Left hindlimb (tissue), 1 donor: ENCODE results near the gene WNT4.
"Not testable (repeated sequence)": the region's sequence is repeated elsewhere in the genome, so short reads cannot be mapped to it uniquely, and the experiment has no call there.

Source experiments
- DNase-seq: peaks from one replicate; pipeline ENCODE4 v3.0.0-alpha.2; 2018

Gene WNT4

GRCh38 chr1:22107126-22107525 lies 35.8 kb downstream of the WNT4 start:
- no peak for DNase-seq

GRCh38 chr1:22105611-22106207 lies 37.2 kb downstream of the WNT4 start:
- no peak for DNase-seq

DNA sequence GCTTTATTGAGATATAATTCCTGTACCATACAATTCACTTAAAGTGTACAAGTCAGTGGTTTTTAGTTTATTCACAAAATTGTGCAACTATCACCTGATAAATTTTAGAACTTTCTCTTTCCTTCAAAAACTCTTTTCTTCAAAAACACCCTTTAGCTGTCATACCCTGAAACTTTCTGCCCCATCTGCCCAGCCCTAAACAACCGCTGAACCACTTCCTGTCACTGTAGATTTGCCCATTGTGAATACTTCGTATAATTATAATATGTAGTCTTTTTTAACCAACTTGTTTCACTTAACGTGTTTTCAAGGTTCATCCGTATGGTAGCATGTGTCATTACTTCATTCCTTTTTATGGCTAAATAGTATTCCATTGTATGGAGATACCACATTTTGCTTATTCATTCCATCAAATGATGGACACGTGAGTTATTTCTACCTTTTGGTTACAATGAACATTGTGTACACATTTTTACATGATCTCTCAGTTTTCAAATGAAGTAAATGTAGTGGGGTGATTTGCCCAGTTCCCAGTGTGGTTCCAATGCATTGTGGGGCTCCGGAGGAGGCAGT lies 37.9 kb downstream of the WNT4 start:
- DNase-seq: no peak

- no peak for DNase-seq
These were observed 38.8 kb downstream of the WNT4 start for GRCh38 chr1:22104094-22104493.

- DNase-seq: no peak
These were observed 40.2 kb downstream of the WNT4 start for GRCh38 chr1:22102746-22103145.

DNA sequence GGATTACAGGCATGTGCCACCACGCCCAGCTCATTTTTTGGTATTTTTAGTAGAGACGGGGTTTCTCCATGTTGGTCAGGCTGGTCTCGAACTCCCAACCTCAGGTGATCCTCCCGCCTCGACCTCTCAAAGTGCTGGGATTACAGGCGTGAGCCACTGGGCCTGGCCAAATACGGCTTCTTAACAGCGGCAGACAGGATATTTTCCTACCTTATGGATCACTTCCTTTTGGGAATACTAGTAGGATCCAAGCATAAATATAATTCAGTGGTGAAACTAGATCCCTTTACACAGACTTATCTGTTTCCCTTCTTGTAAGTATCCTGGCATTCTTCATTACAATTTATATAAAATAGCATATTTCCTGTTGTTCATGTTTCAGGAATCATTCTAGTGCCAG lies 40.9 kb downstream of the WNT4 start:
- DNase-seq: no peak

GRCh38 chr1:22101199-22101598 lies 41.7 kb downstream of the WNT4 start:
- DNase-seq: no peak

DNA sequence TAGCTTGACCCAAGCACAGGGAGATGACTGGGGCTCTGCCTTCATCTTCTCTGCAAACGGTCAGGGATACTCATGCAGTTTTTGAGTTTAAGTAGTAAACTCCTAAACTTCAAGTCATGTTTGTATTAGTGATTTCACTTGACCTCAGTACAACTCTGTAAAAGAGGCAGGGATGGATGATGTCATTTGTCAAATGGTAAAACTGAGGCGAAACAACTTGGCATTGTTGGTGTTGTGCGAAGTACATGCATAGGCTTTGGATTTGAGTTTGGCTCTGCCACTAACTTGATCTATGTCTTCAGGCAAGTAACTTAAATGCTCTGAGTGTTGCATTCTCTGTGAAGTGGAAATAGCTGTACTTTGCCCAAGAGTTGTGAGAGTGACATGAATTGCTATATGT lies 42.7 kb downstream of the WNT4 start:
- DNase-seq: no peak

DNA sequence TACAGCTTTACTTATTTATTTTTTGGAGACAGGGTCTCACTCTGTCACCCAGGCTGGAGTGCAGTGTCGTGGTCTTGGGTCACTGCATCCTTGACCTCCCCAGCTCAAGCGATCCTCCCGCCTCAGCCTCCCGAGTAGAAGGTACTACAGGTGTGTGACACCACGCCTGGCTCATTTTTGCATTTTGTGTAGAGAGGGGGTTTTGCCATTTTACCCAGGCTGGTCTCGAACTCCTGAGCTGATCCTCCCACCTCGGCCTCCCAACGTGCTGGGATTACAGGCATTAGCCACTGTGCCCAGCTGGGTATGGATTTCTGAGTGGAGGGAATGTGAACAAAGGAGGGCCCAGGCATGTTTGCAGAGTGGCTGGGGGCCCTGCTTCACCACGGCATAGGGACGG lies 44.1 kb downstream of the WNT4 start:
- DNase-seq: no peak

DNA sequence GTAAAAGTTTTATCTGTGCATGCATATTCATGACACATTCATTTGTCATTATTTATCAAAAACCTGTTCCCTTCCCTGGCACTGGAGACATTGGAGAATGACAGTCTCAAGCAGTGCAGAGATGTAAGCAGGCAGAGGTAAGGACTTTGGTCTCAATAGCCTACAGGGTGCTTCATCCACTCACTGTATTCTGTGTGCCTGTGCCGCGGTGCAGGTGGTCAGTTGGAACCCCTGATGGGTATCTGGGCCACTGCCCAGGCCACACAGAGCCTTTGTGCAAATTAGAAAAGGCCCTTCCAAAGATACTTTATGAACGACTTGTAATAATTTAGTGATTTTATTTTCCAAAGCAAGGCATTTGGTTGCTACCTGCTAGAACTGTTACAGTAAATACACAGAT lies 46.4 kb downstream of the WNT4 start:
- DNase-seq: no peak

DNA sequence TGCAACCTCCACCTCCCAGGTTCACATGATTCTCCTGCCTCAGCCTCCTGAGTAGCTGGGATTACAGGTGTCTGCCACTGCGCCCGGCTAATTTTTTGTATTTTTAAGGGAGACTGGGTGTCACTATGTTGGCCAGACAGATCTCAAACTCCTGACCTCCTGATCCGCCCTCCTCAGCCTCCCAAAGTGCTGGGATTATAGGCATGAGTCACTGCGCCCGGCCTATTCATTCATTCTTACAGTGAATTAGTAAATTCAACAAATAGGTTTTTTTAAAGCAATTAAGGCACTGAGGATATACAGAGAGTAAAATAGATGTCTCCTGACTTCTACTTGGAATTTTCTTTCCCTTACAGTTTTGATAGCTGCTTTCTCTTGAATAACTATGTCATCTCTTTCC lies 46.9 kb downstream of the WNT4 start:
- no peak for DNase-seq

- DNase-seq: no peak
These were observed 49.4 kb downstream of the WNT4 start for GRCh38 chr1:22093513-22093912.

GRCh38 chr1:22092026-22092768 lies 50.7 kb downstream of the WNT4 start:
- DNase-seq: not testable (repeated sequence)

- no peak for DNase-seq
These were observed 52.0 kb downstream of the WNT4 start for GRCh38 chr1:22090867-22091266.

GRCh38 chr1:22089787-22090186 lies 53.1 kb downstream of the WNT4 start:
- no peak for DNase-seq

DNA sequence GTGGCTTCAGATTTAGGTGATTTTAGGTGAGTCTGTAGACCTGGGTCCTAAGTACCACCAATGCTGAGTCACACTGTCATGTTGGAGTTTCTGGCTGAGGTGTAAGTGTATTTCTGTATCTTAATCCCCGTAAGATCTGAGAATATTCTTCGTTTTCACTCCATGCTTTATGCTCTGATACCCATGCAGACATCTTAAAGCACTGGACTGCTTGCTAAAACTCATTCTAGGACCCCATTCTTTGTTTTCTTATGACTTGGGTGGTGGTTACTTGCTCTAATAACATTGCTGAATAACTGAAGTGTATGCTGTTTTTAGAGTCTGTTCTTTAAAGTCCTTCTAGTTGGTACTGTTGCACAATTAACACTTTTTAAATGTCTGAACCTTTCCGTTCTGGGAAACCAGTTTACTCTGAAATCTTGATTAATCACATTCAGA lies 53.7 kb downstream of the WNT4 start:
- no peak for DNase-seq

DNA sequence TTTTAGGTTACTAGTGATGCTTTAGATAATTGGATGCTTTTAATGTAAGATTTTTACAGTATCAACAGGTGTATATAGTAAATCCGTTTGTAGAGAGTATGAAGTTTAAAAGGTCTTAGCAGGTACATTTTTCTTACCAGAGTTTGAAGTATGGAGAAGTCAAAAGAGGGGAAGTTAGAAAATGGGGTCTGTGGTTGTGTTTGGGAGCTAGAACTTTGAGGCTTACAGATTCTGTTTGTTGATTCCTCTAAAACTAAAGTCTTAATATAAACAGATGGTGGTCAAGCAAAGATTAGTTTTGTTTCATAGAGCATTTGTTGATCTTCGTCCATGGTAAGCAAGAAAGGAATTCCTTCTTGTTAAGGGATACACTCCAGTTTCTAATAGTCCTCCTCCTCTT lies 54.6 kb downstream of the WNT4 start:
- DNase-seq: no peak

DNA sequence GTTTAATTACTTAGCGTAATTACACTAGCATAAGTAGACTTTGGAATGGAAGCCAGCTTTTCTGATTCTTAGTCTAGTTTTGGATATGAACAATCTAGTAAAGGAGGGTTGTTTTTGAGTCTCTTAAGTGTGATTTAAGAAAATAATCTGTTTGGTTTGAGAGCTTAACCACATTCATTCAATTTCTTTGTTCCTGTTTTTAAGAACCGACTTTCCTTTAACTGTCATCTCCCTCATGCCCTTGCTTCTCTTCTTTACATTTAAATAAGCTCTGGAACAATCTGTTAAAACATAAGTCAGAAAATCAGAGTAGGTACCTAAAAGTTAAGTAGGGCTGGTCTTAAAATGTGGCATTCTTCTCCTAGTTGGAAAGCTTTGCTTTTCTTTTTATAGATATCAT lies 62.7 kb downstream of the WNT4 start:
- DNase-seq: no peak

- DNase-seq: no peak
These were observed 64.8 kb downstream of the WNT4 start for GRCh38 chr1:22078133-22078532.

DNA sequence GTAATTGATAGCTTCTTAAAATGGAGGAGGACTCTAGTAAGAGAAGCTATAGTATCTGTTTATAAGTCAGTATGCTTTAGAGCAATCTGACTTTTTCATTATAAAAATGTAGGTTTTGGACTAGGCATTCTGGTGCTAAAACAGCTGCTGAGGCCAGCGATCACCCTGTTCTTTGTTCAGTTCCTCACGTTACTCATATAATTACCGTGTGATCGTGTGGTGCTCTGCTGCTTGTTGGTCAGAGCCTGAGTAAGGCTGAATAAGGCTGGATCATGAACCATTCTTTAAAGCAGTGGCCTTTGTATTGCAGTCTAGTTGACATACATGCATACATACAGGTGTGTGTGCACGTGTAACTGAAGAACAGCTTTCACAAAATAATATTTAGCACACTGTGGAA lies 65.2 kb downstream of the WNT4 start:
- DNase-seq: no peak

DNA sequence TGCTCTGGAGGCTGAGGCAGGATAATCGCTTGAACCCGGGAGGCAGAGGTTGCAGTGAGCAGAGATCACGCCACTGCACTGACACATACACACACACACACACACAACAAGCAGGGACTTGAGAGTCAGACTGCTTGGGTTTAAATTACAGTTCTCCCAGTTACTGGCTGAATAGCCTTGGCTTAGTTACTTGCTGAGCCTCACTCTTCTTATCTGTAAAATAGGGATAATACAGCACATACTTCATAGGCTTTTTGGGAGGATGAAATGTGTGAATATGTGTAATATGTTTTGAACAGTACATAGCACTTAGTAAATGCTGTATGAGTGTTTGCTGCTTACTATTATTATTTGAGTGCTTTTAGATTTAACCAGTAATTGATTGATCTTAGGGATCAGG lies 66.6 kb downstream of the WNT4 start:
- DNase-seq: no peak

- no peak for DNase-seq
These were observed 67.2 kb downstream of the WNT4 start for GRCh38 chr1:22075718-22076117.

DNA sequence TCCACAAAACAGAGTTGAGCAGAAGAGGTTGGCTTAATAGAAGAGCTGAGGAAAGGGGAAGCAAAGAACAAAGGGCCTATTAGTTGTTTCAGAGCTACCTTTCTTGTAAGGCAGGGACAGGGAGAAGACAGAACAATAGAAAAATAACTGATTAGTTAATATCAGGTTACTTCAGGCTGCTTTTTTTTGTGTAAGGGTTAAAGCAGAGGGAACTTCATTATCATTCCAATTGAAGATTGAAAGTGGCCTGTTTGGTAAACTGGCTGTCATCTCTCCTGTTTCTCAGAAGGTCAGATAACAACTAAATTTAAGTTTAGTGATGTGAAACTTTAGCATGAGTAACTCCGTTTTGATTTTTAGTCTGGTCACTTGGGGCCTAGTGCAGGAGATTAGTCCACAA lies 68.1 kb downstream of the WNT4 start:
- no peak for DNase-seq

DNA sequence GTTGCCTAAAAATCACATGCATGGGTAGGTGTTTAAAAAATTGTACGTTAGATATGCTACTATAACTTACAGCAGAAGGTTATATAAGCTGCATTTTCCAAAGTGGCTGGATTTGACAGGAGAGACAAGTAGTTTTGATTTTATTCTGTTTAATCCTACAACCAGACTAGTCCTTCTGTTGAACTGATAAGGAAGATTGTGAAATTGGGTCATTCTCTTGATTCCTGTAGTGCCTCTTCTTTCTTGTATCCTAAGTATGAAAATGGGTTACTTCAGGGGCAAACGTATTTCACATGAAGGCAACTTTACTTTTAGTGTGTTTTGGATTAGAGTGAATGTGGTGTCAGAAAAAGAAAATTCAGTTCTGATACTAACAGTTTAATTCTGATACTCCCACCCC lies 71.4 kb downstream of the WNT4 start:
- no peak for DNase-seq
